Measurements from ENCODE around the gene UBALD2. TPM values are rescaled to one million over a fixed set of nuclear protein-coding genes. Genes with fewer than 3 reads are reported as not detected.

The UBALD2 gene
- total and polyA plus RNA-seq, 2 of the 8 experiments (the other 6 are each of a cell fraction or from before 2014, with no cell fraction given): 17.8 to 22.6 TPM

GRCh38 chr17:76279742-76280287 lies 14.7 kb downstream of the UBALD2 start (continued):
- TF ChIP-seq RBBP5 (IDR thresholded peaks at IDR 0.05; ENCODE audit: borderline replicate concordance, low read depth, low read length) (no peak), TCF12 (IDR thresholded peaks at IDR 0.05; ENCODE audit: low read depth, low read length) (no peak), RXRA (IDR thresholded peaks at IDR 0.05; ENCODE audit: insufficient read depth, low read depth, low read length) (no peak), TBP (IDR thresholded peaks at IDR 0.05; ENCODE audit: low read depth, low read length) (no peak), BCL11A (IDR thresholded peaks at IDR 0.05; ENCODE audit: low read depth in 2 of 2, low read length in 2 of 2) (no peak)
- TF ChIP-seq, protein P1, sequence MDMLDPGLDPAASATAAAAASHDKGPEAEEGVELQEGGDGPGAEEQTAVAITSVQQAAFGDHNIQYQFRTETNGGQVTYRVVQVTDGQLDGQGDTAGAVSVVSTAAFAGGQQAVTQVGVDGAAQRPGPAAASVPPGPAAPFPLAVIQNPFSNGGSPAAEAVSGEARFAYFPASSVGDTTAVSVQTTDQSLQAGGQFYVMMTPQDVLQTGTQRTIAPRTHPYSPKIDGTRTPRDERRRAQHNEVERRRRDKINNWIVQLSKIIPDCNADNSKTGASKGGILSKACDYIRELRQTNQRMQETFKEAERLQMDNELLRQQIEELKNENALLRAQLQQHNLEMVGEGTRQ (IDR thresholded peaks at IDR 0.05; ENCODE audit: low read length): no peak

Data from H1 (cell line).